NCI-H2196 (cell line): ENCODE data around the gene TRIM69.
"Not testable (repeated sequence)": the region's sequence is repeated elsewhere in the genome, so short reads cannot be mapped to it uniquely, and the experiment has no call there.

Experiments used
- DNase-seq: peaks from one replicate; lab custom pipeline; 2025; ENCODE audit not compliant: unreplicated experiment; lab: John Stamatoyannopoulos, UW

The TRIM69 gene

DNA sequence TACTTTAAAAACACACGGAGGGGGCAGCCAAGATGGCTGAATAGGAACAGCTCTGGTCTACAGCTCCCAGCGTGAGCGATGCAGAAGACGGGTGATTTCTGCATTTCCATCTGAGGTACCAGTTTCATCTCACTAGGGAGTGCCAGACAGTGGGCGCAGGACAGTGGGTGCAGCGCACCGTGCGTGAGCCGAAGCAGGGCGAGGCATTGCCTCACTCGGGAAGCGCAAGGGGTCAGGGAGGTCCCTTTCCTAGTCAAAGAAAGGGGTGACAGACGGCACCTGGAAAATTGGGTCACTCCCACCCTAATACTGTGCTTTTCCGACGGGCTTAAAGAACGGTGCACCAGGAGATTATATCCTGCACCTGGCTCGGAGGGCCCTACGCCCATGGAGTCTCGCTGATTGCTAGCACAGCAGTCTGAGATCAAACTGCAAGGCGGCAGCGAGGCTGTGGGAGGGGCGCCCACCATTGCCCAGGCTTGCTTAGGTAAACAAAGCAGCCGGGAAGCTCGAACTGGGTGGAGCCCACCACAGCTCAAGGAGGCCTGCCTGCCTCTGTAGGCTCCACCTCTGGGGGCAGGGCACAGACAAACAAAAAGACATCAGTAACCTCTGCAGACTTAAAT, 3.0 kb downstream of the TRIM69 start:
- not testable (repeated sequence) for DNase-seq

GRCh38 chr15:44743454-44743853, 7.1 kb downstream of the TRIM69 start:
- DNase-seq = not testable (repeated sequence)

DNA sequence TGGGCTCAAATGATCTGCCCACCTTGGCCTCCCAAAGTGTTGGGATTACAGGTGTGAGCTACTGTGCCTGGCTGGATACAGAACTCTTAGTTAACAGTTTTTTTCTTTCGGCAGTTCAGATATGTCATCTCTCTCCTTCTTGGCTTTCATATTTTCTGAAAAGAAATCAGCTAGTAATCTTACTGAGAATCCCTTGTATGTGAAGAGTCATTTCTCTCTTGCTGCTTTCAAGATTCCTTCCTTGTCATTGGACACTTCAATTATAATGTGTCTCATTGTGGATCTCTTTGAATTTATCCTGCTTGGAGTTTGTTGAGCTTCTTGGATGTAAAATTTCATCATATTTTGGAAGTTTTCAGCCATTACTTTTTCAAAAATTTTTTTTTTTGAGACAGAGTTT, 17.0 kb downstream of the TRIM69 start:
- no peak for DNase-seq

- no peak for DNase-seq
Observed at GRCh38 chr15:44763187-44763586, 26.9 kb downstream of the TRIM69 start.

DNA sequence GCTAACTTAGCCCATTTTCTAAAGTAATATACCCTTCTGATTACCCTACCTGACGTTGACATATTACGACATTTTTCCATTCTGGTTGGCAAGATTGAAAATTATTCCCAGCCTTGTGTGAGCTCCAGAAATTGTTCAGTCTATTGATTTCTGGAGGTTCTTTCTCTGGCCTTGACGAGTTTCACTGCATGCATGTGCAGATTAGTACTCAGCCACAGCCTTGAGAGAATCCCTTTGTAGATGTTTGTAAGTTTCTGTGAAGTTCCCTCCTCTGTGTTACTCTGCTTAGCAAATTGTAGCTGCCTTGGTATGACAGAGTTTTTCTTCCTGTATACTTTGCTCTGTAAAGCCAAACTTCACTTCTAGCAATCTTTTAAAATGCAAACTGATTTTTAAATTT, 27.5 kb downstream of the TRIM69 start:
- no peak for DNase-seq

DNA sequence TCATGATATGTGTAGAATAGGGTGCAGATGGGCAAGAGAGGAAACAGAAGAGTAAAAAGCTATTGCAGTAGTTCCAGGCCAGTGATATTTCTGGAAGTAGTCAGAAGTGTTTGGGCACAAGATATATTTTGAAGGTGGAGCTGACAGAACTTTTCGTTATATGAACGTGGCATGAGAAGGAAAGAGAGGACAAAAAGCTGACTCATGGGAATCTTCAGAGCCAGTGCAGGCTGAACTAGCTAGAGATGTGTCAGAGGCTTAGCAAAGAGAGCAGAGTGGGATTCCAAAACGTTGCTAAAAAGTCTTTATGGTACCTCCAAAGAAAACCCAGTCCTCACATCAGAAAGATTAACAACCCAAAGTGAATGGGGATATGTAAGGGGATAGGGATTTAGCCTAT, 28.7 kb downstream of the TRIM69 start:
- DNase-seq = no peak

GRCh38 chr15:44769521-44769920, 33.2 kb downstream of the TRIM69 start:
- DNase-seq = no peak

DNA sequence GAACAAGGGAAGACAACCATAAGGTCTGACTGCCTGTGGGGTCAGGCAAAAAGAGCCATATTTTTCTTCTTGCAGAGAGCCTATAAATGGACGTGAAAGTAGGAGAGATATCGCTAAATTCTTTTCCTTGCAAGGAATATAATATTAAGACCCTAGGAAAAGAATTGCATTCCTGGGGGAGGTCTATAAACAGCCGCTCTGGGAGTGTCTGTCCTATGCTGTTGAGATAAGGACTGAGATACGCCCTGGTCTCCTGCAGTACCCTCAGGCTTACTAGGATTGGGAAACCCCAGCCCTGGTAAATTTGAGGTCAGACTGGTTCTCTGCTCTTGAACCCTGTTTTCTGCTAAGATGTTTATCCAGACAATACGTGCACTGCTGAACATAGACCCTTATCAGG, 34.4 kb downstream of the TRIM69 start:
- DNase-seq = not testable (repeated sequence)

DNA sequence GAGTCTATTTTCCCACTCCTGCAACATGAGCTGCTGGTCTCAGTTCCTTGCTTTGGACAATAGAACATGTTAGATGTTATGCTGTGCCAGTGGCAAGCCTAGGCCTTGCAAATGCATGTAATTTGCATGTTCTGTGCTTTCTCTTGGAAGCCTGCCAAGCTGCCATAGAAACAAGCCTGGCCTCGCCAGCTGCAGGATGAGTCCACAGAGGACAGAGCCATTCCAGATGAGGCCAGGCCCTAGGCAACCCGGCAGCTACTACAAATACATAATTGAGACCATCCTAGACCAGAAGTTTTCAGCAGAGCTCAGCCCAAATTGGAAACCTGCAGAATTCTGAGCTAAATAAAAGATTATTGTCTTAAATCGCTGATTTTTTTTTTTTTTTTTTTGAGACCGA, 39.6 kb downstream of the TRIM69 start:
- DNase-seq = peak; percentile 42

GRCh38 chr15:44779761-44780160, 43.4 kb downstream of the TRIM69 start:
- no peak for DNase-seq

DNA sequence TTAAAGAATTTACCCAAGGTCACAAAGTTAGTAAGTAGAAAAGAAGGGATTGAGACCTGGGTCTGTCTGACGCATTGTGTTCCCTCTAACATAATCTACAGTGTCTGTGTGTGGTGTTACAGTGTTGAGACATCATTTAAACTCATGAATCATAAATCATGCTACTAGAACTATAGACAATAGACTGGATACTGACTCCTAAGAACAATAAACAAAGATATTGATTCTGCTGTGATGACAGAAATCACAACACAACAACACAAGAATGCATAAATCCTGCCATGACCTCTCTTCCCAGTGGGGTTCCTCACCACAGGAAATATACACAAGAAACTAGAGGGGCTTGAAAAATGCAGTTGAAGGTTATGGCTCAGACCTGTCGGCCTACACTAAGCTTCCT, 44.3 kb downstream of the TRIM69 start:
- no peak for DNase-seq

DNA sequence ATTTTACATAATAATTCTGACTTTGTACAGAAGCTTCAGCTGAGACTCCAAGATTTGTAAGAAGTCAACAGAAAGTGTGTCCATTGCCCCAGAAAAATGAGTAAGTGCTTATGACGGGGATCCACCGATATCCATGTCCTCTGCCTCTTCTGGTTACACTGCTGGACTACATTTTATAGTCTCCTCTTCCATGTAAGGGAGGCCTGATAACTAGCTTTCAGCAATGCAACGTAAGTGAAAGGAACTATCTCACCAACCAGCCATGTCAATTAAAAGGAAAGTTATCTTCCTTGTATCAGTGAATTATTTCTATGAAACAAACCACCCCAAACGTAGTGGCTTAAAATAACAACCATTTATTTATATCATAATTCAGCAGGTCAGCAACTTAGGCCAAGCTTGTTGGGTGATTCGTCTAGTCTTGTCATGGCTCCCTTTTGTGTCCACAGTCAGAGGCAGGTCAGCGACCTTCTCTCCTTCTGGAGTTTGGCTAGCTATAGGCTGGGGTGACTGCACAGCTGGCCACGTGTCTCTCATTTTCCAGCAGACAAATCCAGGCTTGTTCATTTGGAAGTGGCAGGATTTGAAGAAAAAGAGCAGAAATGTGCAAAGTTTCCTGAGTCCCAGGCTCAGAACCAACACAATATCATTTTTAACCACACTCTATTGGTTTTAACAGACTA, 44.9 kb downstream of the TRIM69 start:
- DNase-seq = no peak

GRCh38 chr15:44782516-44782915, 46.2 kb downstream of the TRIM69 start:
- no peak for DNase-seq

DNA sequence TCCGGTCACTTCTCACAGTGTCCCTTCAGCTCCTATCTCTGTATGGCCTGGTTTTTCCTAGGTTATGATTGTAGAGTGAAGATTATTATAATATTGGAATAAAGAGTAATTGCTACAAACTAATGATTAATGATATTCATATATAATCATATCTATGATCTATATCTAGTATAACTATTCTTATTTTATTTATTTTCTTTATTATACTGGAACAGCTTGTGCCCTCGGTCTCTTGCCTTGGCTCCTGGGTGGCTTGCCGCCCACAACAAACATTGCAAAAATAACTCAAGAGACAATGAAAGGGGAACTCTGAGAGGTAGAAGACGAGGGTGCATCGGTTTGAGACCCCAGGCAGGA, 48.6 kb downstream of the TRIM69 start:
- not testable (repeated sequence) for DNase-seq

DNA sequence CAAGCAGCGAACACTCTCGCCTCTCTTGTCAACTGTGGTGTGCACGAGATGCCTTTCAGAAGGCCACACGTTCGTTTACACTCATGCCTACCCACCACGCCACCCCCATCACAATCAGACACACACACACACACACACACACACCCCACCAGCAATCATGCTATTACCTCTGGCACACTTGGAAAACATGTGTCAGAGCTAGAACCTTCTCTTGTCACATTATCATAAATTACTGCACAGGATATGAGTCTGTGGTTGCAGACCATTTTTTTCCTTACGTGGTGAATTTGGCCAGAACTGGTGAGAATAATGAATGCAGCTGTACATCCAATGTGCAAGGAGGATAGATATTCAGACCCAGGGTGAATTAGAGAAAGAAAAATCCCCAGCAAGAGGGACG, 52.4 kb downstream of the TRIM69 start:
- no peak for DNase-seq

DNA sequence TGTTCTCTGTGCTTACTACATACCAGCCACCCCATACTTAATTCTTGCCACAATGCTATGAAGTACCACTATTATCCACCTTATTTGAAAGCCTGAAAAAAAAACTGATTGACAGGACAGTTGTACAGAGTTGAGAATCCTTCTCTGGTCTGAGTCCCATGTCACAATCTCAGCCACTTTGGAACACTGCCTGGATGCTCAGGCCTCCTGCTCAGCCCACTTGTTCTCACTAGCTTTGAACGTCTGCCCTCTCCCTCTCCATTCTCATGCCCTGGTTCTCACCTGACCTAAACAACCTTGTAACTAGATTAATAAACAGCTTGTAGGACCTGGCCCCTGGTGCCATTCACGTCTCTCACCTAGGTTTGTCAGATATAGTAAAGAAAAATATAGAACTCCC, 53.9 kb downstream of the TRIM69 start:
- no peak for DNase-seq

- no peak for DNase-seq
Observed at GRCh38 chr15:44790656-44791055, 54.3 kb downstream of the TRIM69 start.

- DNase-seq = no peak
Observed at GRCh38 chr15:44792715-44793114, 56.4 kb downstream of the TRIM69 start.

- DNase-seq = no peak
Observed at GRCh38 chr15:44794072-44794471, 57.7 kb downstream of the TRIM69 start.

- no peak for DNase-seq
Observed at GRCh38 chr15:44796508-44796907, 60.2 kb downstream of the TRIM69 start.

- DNase-seq = no peak
Observed at GRCh38 chr15:44798826-44799225, 62.5 kb downstream of the TRIM69 start.

- DNase-seq = no peak
Observed at GRCh38 chr15:44801364-44801763, 65.0 kb downstream of the TRIM69 start.

DNA sequence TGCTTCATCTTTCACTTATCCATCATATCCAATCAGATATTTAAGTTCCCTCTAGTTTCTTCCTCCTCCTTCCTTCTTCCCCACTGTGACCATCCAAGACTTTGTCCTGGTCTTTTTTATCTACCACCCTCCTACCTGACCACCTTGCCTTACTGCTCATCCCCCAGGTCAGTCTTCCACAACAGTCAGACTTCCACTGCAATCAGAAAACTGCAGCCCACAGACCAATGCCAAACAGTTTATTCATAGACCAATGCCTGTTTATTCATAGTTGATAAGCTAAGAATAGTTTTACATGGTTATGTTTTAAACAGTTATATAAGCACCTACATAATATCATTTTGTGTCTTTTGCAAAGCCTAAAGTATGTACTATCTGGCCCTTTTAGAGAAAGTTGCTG, 65.5 kb downstream of the TRIM69 start:
- DNase-seq = no peak
